Effector memory CD8-positive, alpha-beta T cell (primary cell): ENCODE results near the gene STX4.
A peak's percentile ranks its signal among the peaks of the same experiment; 100 is the strongest.
"Not testable (repeated sequence)": the region's sequence is repeated elsewhere in the genome, so short reads cannot be mapped to it uniquely, and the experiment has no call there.

Source experiments
- ATAC-seq: fragments of 150-1000 bp; cut with Tn5 transposase; replicated peaks from 2 replicates; pipeline ENCODE4 v1.10.0; 2021; ENCODE audit warnings: mild to moderate bottlenecking, moderate library complexity
- DNase-seq, 3 experiments: peaks; one replicate each; pipeline ENCODE4 v3.0.0; 2021
- H3K27ac Mint-ChIP-seq, 2 donors: one replicate each; pipeline ENCODE4 v1.8.0; 2022; ENCODE audit warnings: mild to moderate bottlenecking in 2 of 2, mixed read lengths in 2 of 2, moderate library complexity in 2 of 2
- H3K27me3 Mint-ChIP-seq, 2 donors: one replicate each; pipeline ENCODE4 v1.8.0; 2022; ENCODE audit warnings: mixed read lengths in 2 of 2
- H3K36me3 Mint-ChIP-seq: one replicate; pipeline ENCODE4 v1.8.0; 2022; ENCODE audit warnings: mild to moderate bottlenecking, moderate library complexity, mixed read lengths; ENCODE audit not compliant: insufficient read depth
- H3K4me1 Mint-ChIP-seq, 2 donors: one replicate each; pipeline ENCODE4 v1.8.0; 2022; ENCODE audit warnings: low read depth in 2 of 2, mixed read lengths in 2 of 2
- H3K4me3 Mint-ChIP-seq, 2 donors: one replicate each; pipeline ENCODE4 v1.8.0; 2022; ENCODE audit warnings: mild to moderate bottlenecking in 2 of 2, mixed read lengths in 2 of 2, moderate library complexity in 2 of 2
- H3K9me3 Mint-ChIP-seq, 2 donors: one replicate each; pipeline ENCODE4 v1.8.0; 2022; ENCODE audit warnings: mixed read lengths in 2 of 2

The STX4 gene

DNA sequence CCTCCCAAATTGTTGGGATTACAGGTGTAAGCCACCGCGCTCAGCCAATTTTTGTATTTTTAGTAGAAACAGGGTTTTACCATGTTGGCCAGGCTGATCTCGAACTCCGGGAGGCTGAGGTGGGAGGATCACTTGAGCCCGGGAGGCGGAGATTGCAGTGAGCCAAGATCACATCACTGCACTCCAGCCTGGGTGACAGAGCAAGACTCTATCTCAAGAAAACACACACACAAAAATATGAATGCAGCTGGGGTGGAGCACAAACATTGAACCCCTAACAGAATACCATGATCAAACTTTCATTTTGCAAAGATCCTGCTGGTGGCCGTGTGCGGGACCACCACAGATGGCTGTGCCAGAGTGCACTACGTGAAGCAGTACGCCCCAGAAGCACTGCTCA, 15.6 kb upstream of the STX4 start:
- H3K36me3 Mint-ChIP-seq, H3K9me3 Mint-ChIP-seq, H3K4me3 Mint-ChIP-seq, ATAC-seq, DNase-seq, H3K27ac Mint-ChIP-seq, H3K4me1 Mint-ChIP-seq: not testable (repeated sequence)
- H3K27me3 Mint-ChIP-seq = peaks cover 12 to 32% of the 10 kb centered on the region in 2 donors

DNA sequence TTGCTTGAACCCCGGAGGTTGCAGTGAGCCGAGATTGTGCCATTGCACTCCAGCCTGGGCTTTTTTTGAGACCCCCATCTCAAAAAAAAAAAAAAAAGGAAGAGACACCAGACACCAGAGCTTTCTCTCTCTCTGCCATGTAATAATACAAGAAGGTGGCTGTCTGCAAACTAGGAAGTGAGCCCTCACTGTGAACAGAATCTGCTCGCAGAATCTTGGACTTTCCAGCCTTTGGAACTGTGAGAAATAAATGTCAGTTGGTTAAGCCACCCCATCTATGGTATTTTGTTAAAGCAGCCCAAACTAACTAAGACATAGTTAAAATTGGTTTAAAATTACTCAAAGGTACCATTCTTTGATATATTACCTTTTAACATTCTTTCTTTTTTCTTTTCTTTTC, 12.8 kb upstream of the STX4 start:
- Mint-ChIP-seq H3K27ac (no peak overlapping the region), H3K4me1 (no peaks in the 10 kb centered on the region), H3K4me3 (no peak overlapping the region), H3K9me3 (no peaks in the 10 kb centered on the region), H3K36me3 (peaks cover 4% of the 10 kb centered on the region), H3K27me3 (peaks cover 0 to 7% of the 10 kb centered on the region in 2 donors)
- DNase-seq (no peak), ATAC-seq (no peak)

DNA sequence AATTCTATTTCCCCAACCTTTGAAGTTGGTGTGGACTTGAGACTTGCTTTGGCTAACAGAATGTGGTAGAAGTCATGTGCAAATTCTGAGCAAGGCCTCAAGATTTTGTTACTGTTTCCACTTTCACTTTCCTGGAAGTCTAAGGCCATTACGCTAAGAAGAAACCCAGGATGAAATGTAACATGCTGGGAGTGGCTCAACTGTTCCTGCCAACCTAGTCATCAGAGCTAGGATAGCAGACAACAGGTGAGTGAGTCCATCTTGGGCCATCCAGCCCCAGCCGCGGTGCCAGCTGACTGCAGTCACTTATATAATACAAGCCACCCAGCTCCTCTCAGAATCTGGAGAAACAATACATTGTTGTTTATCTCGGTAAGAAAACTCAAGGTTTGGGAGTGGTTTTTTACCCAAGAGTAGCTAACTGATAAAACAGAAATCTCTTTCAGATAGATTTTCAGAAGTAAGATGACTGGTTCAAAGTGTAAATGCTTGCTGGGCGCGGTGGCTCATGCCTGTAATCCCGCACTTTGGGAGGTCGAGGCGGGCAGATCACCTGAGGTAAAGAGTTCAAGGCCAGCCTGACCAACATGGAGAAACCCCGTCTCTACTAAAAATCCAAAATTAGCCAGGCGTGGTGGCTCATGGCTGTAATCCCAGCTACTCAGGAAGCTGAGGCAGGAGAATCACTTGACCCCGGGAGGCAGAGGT, 10.7 kb upstream of the STX4 start:
- H3K9me3 Mint-ChIP-seq = no peaks in the 10 kb centered on the region
- no peaks in the 10 kb centered on the region for H3K27me3 Mint-ChIP-seq
- DNase-seq (no peak), ATAC-seq (no peak)
- H3K27ac Mint-ChIP-seq = no peak overlapping the region
- H3K4me1 Mint-ChIP-seq = no peaks in the 10 kb centered on the region
- peaks cover 4% of the 10 kb centered on the region for H3K36me3 Mint-ChIP-seq
- H3K4me3 Mint-ChIP-seq = no peak overlapping the region

DNA sequence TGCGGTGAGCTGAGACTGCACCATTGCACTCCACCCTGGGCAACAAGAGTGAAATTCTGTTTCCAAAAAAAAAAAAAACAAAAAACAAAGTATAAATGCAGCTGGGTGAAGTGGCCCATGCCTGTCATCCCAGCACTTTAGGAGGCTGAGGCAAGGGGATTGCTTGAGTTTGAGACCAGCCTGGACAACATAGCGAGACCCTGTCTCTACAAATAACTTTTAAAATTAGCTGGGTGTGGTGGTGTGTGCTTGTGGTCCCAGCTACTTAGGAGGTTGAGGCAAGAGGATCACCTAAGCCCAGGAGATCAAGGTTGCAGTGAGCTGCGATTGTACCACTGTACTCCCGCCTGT, 10.1 kb upstream of the STX4 start:
- Mint-ChIP-seq H3K9me3 (no peaks in the 10 kb centered on the region), H3K27me3 (no peaks in the 10 kb centered on the region), H3K27ac (no peak overlapping the region), H3K4me1 (no peaks in the 10 kb centered on the region), H3K36me3 (peaks cover 4% of the 10 kb centered on the region), H3K4me3 (no peak overlapping the region)
- ATAC-seq (no peak), DNase-seq (no peak)

DNA sequence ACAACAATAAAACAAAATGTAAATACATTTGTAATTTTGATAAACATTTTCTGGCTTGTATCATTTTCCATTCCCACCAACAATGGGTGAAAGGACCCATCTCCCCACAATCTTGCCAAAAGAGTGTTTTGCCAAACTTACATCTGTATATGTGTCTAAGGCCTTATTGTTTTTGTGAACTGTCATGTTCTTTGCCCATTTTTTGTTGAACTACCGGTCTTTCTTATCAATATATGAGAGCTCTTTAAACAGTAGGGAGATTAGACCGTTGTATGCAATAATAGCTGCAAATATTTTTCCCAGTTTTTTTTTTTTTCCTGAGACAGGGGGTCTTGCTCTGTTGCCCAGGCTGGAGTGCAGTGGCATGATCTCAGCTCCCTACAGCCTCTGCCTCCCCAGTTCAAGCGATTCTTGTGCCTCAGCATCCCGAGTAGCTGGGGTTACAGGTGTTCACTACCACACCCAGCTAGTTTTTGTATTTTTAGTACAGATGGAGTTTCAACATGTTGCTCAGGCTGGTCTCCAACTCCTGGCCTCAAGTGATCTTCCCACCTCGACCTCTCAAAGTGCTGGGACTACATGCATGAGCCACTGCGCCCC, 9.6 kb upstream of the STX4 start:
- H3K27me3 Mint-ChIP-seq = no peaks in the 10 kb centered on the region
- no peak overlapping the region for H3K4me3 Mint-ChIP-seq
- no peak overlapping the region for H3K27ac Mint-ChIP-seq
- H3K36me3 Mint-ChIP-seq = peaks cover 4% of the 10 kb centered on the region
- no peaks in the 10 kb centered on the region for H3K9me3 Mint-ChIP-seq
- DNase-seq (no peak), ATAC-seq (no peak)
- no peaks in the 10 kb centered on the region for H3K4me1 Mint-ChIP-seq

DNA sequence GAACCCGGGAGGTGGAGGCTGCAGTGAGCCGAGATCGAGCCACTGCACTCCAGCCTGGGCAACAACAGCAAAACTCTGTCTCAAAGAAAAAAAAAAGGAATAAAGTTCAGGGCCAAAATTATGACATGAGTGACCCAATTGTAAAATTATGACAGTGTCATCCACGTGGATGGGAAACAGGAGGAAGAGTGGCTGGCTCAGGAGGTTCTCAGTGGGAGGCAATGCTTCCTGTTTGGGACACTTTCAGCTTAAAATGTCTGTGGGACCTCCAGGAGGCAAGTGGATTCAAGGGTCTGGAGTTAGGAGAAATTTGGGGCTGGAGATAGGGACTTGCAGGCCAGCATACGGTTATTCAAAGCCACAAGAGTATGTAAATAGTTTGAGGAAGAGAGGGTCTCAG, 8.0 kb upstream of the STX4 start:
- Mint-ChIP-seq H3K9me3 (no peaks in the 10 kb centered on the region), H3K4me1 (no peaks in the 10 kb centered on the region), H3K27me3 (no peaks in the 10 kb centered on the region), H3K4me3 (no peak overlapping the region), H3K36me3 (peaks cover 4% of the 10 kb centered on the region), H3K27ac (no peak overlapping the region)
- no peak for DNase-seq
- no peak for ATAC-seq

DNA sequence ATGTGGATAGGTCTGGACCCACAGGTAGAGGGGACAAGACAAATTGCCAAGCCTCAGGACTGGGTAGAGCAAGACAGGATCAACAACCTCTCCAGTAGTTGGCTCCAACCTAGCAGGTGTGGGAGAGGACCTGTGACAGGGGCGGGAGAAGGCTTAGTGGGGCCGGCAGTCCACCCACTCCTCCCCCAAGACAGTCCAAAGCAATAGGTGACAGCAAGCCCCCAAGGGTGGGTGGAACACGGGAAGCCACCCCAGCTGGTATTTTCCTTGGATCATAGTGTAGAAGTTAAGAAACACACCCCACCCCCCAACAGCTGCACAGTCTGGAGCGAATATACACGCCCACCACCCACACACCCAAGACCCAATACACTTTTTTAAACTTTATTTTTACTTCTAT, 4.1 kb upstream of the STX4 start:
- H3K9me3 Mint-ChIP-seq = no peaks in the 10 kb centered on the region
- ATAC-seq (no peak), DNase-seq (no peak)
- H3K27ac Mint-ChIP-seq = peak overlapping the region in 1 of 2 donors; percentile 29
- H3K4me3 Mint-ChIP-seq = no peak overlapping the region
- H3K4me1 Mint-ChIP-seq = peaks cover 7 to 16% of the 10 kb centered on the region in 2 donors
- peaks cover 17% of the 10 kb centered on the region for H3K36me3 Mint-ChIP-seq
- no peaks in the 10 kb centered on the region for H3K27me3 Mint-ChIP-seq

DNA sequence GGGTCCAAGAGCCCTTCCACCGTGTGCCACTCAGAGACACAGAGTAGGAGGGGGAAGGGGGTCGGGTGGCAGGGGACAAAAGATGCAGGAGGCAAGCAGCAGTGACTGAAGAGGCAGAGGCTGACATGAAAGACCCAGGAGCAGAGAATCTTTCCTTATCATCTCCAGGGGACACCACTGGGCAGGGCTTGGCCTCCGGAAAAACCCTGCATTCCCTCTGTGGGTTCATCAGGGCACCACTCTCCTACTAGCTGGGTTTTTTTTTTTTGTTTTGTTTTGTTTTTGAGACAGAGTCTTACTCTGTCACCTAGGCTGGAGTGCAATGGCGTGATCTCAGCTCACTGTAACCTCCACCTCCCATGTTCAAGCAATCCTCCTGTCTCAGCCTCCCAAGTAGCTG, 2.1 kb upstream of the STX4 start:
- Mint-ChIP-seq H3K27me3 (no peaks in the 10 kb centered on the region), H3K27ac (peak overlapping the region; percentile 35 to 49)

DNA sequence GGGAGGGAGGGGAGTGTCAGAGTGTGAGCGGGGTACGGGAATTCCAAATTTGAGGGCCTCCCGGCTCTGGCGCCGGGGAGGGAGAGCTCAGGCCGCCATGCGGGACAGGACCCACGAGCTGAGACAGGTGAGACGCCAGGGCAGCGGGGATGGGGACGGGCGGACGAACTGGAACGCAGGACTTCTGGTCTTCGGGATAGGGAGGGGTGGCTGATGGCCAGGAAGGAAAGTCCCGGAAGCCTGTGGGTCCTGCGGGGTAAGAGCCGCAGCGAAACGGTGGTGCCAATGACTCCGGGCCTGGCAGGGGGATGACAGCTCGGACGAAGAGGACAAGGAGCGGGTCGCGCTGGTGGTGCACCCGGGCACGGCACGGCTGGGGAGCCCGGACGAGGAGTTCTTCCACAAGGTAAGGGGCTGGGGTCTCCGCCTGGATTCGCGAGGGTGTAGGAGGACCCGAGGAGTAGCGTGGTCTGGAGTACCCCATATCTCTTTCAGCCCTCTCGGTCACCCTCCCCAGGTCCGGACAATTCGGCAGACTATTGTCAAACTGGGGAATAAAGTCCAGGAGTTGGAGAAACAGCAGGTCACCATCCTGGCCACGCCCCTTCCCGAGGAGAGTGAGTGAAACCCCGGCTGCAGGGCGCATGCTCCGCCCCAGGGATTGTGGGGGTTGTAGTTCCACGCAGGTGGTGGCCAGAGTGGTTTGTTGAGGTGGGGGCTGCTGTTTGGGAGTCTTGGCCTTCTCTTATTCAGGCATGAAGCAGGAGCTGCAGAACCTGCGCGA, 543 bp downstream of the STX4 start:
- ATAC-seq = peak; percentile 16
- peaks cover 18 to 19% of the 10 kb centered on the region in 2 donors for H3K4me1 Mint-ChIP-seq
- H3K27ac Mint-ChIP-seq = peak overlapping the region; percentile 95 to 96
- peak; percentile 79 to 82 (median 81) for DNase-seq
- H3K4me3 Mint-ChIP-seq = peak overlapping the region; percentile 99 to 100
- H3K9me3 Mint-ChIP-seq = no peaks in the 10 kb centered on the region
- peaks cover 36% of the 10 kb centered on the region for H3K36me3 Mint-ChIP-seq
- no peaks in the 10 kb centered on the region for H3K27me3 Mint-ChIP-seq

More for the DNA sequence above, 2.1 kb upstream of the STX4 start:
- peaks cover 14 to 19% of the 10 kb centered on the region in 2 donors for H3K4me1 Mint-ChIP-seq
- no peaks in the 10 kb centered on the region for H3K9me3 Mint-ChIP-seq
- H3K4me3 Mint-ChIP-seq = no peak overlapping the region
- DNase-seq (no peak), ATAC-seq (no peak)
- H3K36me3 Mint-ChIP-seq = peaks cover 26% of the 10 kb centered on the region

DNA sequence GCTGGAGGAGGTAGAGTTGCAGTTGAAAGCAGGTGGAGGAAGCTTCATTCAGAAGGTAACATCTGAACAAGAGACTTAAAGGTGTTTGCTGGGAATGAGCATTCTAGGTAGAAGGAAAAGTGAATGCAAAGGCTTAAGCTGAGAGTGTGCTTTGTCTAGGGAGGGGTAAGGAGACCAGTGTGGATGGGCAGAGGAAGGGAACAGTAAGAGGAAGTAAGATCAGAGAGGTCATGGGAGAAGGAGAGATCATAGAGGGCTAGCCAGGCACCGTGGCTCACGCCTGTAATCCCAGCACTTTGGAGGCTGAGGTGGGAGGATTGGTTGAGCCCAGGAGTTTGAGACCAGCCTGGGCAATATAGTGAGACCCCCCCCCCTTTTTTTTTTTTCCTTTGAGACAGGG, 3.3 kb downstream of the STX4 start:
- Mint-ChIP-seq H3K4me1 (peaks cover 18% of the 10 kb centered on the region in 2 donors), H3K27ac (peak overlapping the region in 1 of 2 donors; percentile 6), H3K4me3 (no peak overlapping the region), H3K36me3 (peaks cover 57% of the 10 kb centered on the region), H3K27me3 (no peaks in the 10 kb centered on the region), H3K9me3 (no peaks in the 10 kb centered on the region)
- ATAC-seq (no peak), DNase-seq (no peak)

DNA sequence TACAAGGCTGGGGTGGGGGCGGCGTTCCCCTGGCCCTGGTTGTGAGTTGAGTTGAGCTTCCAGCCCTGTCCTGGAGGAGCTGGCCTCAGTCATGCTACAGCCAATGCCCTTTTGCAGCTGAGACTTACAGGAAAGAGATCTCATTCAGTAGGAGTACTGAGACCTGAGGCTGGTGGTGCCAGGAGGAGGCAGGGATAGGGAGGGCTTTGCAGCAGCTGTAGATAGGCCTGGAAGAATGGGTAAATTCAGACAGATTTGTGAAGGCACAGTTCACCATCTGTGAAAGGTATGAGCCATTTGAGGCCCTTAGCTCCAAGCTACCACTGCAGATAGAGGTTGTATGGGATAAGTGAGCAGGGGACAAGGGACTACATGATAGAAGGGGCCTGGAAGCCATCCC, 5.6 kb downstream of the STX4 start:
- ATAC-seq (no peak), DNase-seq (no peak)
- Mint-ChIP-seq H3K4me1 (peaks cover 7 to 14% of the 10 kb centered on the region in 2 donors), H3K36me3 (peaks cover 45% of the 10 kb centered on the region), H3K4me3 (no peak overlapping the region), H3K27ac (peak overlapping the region in 1 of 2 donors; percentile 78), H3K9me3 (no peaks in the 10 kb centered on the region), H3K27me3 (no peaks in the 10 kb centered on the region)

DNA sequence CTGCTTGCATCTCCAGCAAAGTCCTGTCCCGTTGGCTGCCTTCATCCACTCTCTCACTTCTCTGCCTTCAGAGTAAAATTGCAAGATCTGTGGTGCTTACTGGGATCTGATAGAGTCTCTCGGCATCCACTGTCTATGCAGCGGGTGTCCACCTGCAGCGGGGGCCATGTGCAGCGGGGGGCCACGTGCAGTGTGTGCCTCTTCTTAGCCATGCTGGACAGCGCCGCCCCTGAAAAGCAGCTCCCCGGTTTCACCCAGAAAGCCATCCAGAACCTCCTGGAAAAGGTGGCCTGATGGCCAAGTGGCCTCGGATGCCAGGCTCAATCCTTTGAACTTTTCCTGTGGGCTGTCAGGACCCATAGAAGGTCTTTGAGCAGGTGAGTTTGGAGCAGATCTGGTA, 9.5 kb downstream of the STX4 start:
- no peak for DNase-seq
- H3K4me3 Mint-ChIP-seq = no peak overlapping the region
- no peaks in the 10 kb centered on the region for H3K9me3 Mint-ChIP-seq
- ATAC-seq = no peak
- H3K27me3 Mint-ChIP-seq = no peaks in the 10 kb centered on the region
- H3K27ac Mint-ChIP-seq = no peak overlapping the region
- H3K36me3 Mint-ChIP-seq = peaks cover 24% of the 10 kb centered on the region
- no peaks in the 10 kb centered on the region for H3K4me1 Mint-ChIP-seq

DNA sequence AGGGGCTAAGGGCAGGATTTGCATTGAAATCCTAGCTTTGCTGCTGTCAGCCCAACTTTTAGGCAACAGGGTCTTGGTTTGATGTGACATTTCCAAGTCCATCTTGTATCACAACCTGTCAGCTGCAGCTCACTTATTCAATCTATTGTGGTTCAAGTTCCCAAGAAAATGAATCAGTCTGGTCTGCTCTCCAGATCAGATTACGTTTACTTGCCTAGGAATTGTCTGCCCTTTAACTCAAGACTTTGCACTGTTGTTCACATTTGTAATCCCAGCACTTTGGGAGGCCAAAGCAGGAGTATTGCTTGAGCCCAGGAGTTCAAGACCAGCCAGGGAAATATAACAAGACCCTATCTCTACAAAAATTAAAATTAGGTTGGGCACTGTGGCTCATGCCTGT, 10.0 kb downstream of the STX4 start:
- ATAC-seq (no peak), DNase-seq (no peak)
- H3K27me3 Mint-ChIP-seq = no peaks in the 10 kb centered on the region
- peaks cover 24% of the 10 kb centered on the region for H3K36me3 Mint-ChIP-seq
- no peaks in the 10 kb centered on the region for H3K4me1 Mint-ChIP-seq
- no peak overlapping the region for H3K27ac Mint-ChIP-seq
- H3K4me3 Mint-ChIP-seq = no peak overlapping the region
- H3K9me3 Mint-ChIP-seq = no peaks in the 10 kb centered on the region
